Occipital lobe (tissue), 2 donors: ENCODE results near the gene OR2T1. TPM values are rescaled to one million over a fixed set of nuclear protein-coding genes. Genes with fewer than 3 reads are reported as not detected.
"Not testable (repeated sequence)": the region's sequence is repeated elsewhere in the genome, so short reads cannot be mapped to it uniquely, and the experiment has no call there.

Experiments used
- DNase-seq: peaks from one replicate; lab custom pipeline; 2025; lab: John Stamatoyannopoulos, UW
- total RNA-seq: library from RNA; depleted of rRNA; stranded (reverse); fragments of >200 nt; gene quantifications from one replicate; pipeline ENCODE4 v1.2.3, GENCODE V29; 2014

OR2T1 gene
- not detected for total RNA-seq

GRCh38 chr1:248402748-248403147, at the start of gene OR2T1:
Gene OR2T1, plus strand, starts transcription at chr1:248403048. Its CDS starts 3,100 bp downstream, at chr1:248406148.
- DNase-seq = no peak

- DNase-seq = no peak
Measured at GRCh38 chr1:248359415-248359814, 43.4 kb upstream of the OR2T1 start.

- no peak for DNase-seq
Measured at GRCh38 chr1:248361121-248361715, 41.6 kb upstream of the OR2T1 start, which contains the start of gene OR2T4. Gene OR2T4, plus strand, starts transcription at chr1:248361665. Its CDS starts 0 bp downstream, at chr1:248361665.

- DNase-seq = no peak
Measured at GRCh38 chr1:248366609-248367008, 36.2 kb upstream of the OR2T1 start.

- no peak for DNase-seq
Measured at GRCh38 chr1:248372394-248372793, 30.5 kb upstream of the OR2T1 start.

- DNase-seq = no peak
Measured at GRCh38 chr1:248373761-248374160, 29.1 kb upstream of the OR2T1 start.

GRCh38 chr1:248375446-248375845, 27.4 kb upstream of the OR2T1 start, which contains the start of gene OR2T6:
Gene OR2T6, plus strand, starts transcription at chr1:248375746. Its CDS starts 11,863 bp downstream, at chr1:248387609.
- no peak for DNase-seq

- no peak for DNase-seq
Measured at GRCh38 chr1:248376916-248377315, 25.9 kb upstream of the OR2T1 start.

- no peak for DNase-seq
Measured at GRCh38 chr1:248380854-248381253, 22.0 kb upstream of the OR2T1 start.

GRCh38 chr1:248388426-248388825, 14.4 kb upstream of the OR2T1 start:
- no peak for DNase-seq

GRCh38 chr1:248393050-248393449, 9.8 kb upstream of the OR2T1 start:
- no peak for DNase-seq

GRCh38 chr1:248404024-248404423, 1.2 kb downstream of the OR2T1 start:
- no peak for DNase-seq

- no peak for DNase-seq
Measured at GRCh38 chr1:248406721-248407692, 4.2 kb downstream of the OR2T1 start.

- no peak for DNase-seq
Measured at GRCh38 chr1:248416226-248416625, 13.4 kb downstream of the OR2T1 start.

- DNase-seq = no peak
Measured at GRCh38 chr1:248417854-248418253, 15.0 kb downstream of the OR2T1 start.

- no peak for DNase-seq
Measured at GRCh38 chr1:248421384-248421783, 18.5 kb downstream of the OR2T1 start.

- DNase-seq = not testable (repeated sequence)
Measured at GRCh38 chr1:248427526-248428191, 24.8 kb downstream of the OR2T1 start.

GRCh38 chr1:248428192-248428533, 25.3 kb downstream of the OR2T1 start:
- DNase-seq = not testable (repeated sequence)

- DNase-seq = not testable (repeated sequence)
Measured at GRCh38 chr1:248431683-248432082, 28.8 kb downstream of the OR2T1 start.

GRCh38 chr1:248432201-248432600, 29.4 kb downstream of the OR2T1 start:
- not testable (repeated sequence) for DNase-seq

GRCh38 chr1:248433811-248434415, 31.1 kb downstream of the OR2T1 start:
- DNase-seq = not testable (repeated sequence)
